ENCODE data around the gene GSDME. TPM values are rescaled to one million over a fixed set of nuclear protein-coding genes. Genes with fewer than 3 reads are reported as not detected.
"Not testable (repeated sequence)": the region's sequence is repeated elsewhere in the genome, so short reads cannot be mapped to it uniquely, and the experiment has no call there.

GSDME gene
- 9.6 and 10.4 TPM in 2 replicates for total RNA-seq

- peaks cover 2% of the 10 kb centered on the region for H3K36me3 Mint-ChIP-seq (ENCODE audit: low read depth)
- peaks cover 36% of the 10 kb centered on the region for H3K27me3 Mint-ChIP-seq
- H3K27ac Mint-ChIP-seq = peak within 1 kb of the TSS; percentile 84
- intact Hi-C loops (cut with micrococcal nuclease) = loop anchor here (2.0 to 10.0 kb wide), 6 partner anchors 29 to 1283 kb away; partner anchors contain the start of genes IGF2BP3 and OSBPL3
- H3K4me3 Mint-ChIP-seq = peak within 1 kb of the TSS; percentile 94
- DNase-seq = peak; percentile 86
- H3K9me3 Mint-ChIP-seq = peaks cover 3% of the 10 kb centered on the region
- H3K4me1 Mint-ChIP-seq = peaks cover 32% of the 10 kb centered on the region
Observed at GRCh38 chr7:24757353-24758275, at the start of gene GSDME. Gene GSDME, minus strand, starts transcription at chr7:24757464. Its CDS starts 7,690 bp downstream, at chr7:24749774.

DNA sequence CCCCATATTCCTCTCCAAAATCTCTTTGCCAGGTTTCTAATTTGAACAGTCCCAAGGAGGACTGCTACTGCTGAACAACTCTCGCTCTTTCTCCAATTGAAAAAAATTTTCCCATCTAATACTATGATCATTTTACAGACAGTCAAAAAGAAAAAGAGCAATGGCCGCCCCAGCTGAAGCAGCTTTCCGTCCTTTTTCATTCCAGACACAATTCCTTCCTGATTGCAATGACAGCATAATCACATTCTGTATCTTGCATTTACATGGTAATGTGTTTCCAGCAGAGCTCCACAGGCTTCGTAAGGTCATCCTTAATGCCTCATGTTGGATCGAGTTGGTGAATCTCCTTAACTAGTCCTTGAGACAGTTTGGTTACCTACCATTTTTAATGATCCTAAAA is 45.0 kb upstream of the GSDME start:
- peaks cover 68% of the 10 kb centered on the region for H3K36me3 Mint-ChIP-seq (ENCODE audit: low read depth)
- no peaks in the 10 kb centered on the region for H3K27me3 Mint-ChIP-seq
- no peak overlapping the region for H3K4me3 Mint-ChIP-seq
- H3K4me1 Mint-ChIP-seq = peaks cover 7% of the 10 kb centered on the region
- no peak overlapping the region for H3K27ac Mint-ChIP-seq
- no peaks in the 10 kb centered on the region for H3K9me3 Mint-ChIP-seq
- intact Hi-C loops (cut with micrococcal nuclease) = no loop called here
- no peak for DNase-seq

DNA sequence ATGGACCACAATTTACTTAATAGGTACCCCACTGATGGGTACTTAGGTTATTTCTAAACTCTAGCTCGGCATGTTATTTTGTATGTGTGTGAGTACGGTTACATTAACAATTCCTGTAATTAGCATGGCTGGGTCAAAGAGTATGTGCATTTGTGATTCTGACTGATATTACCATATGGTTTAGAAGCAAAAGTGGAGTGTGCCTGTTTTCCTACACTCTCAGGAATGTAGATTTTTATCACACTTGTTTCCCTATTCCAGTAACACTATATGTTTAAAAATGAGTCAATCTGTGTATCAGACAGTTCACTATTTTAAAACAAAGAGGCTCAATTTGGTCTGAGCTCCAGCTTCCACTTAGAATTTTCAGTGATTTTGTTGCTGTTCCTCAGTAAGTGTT is 44.6 kb upstream of the GSDME start:
- intact Hi-C loops (cut with micrococcal nuclease) = no loop called here
- Mint-ChIP-seq H3K36me3 (ENCODE audit: low read depth) (peaks cover 70% of the 10 kb centered on the region), H3K4me3 (no peak overlapping the region), H3K4me1 (peaks cover 7% of the 10 kb centered on the region), H3K9me3 (no peaks in the 10 kb centered on the region), H3K27ac (no peak overlapping the region), H3K27me3 (no peaks in the 10 kb centered on the region)
- DNase-seq = no peak

GRCh38 chr7:24800667-24801066 is 43.4 kb upstream of the GSDME start:
- DNase-seq = no peak
- H3K4me1 Mint-ChIP-seq = peaks cover 8% of the 10 kb centered on the region
- intact Hi-C loops (cut with micrococcal nuclease) = no loop called here
- no peaks in the 10 kb centered on the region for H3K9me3 Mint-ChIP-seq
- no peak overlapping the region for H3K4me3 Mint-ChIP-seq
- H3K27me3 Mint-ChIP-seq = no peaks in the 10 kb centered on the region
- peaks cover 71% of the 10 kb centered on the region for H3K36me3 Mint-ChIP-seq (ENCODE audit: low read depth)
- peak overlapping the region; percentile 39 for H3K27ac Mint-ChIP-seq

DNA sequence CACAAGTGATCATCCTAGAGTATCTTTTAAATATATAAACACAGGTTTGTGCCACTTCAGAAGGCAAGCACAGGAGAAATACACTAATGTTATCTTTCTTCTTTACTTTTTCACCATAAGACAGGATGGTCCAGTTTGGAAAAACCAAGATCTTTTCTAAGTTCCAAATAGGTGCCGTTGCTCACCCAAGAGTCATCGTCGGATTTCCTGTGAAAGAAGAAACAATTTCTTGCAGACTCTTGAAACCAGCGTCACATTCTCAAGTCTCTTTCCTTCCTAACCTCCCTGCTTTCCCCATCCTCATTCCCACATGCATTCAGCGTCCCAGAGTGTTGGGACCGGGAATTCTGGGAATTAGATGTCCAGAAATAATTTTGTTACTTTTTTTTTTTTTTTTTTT is 42.8 kb upstream of the GSDME start:
- Mint-ChIP-seq H3K9me3 (no peaks in the 10 kb centered on the region), H3K4me1 (peaks cover 9% of the 10 kb centered on the region), H3K27me3 (no peaks in the 10 kb centered on the region), H3K36me3 (ENCODE audit: low read depth) (peaks cover 76% of the 10 kb centered on the region), H3K27ac (no peak overlapping the region), H3K4me3 (no peak overlapping the region)
- intact Hi-C loops (cut with micrococcal nuclease) = no loop called here
- no peak for DNase-seq

DNA sequence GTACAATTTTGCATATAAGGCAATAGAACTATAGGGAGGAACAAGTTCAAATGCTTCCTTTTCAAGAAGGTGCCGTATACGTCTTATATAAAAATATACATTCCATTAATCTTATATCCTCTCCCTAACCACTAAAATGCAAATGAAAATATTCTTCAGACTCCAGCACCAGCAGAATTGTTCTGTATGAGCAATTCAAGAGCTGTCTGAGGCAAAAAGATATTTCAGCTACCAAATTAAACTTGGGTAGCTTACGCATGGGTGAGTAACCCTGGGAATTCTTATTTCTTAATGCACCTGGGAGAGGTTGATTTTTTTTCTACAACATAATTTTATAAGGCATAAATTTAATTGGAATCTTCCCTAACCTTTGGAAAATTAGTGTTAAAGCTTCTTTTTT is 42.2 kb upstream of the GSDME start:
- intact Hi-C loops (cut with micrococcal nuclease) = no loop called here
- H3K27ac Mint-ChIP-seq = no peak overlapping the region

GRCh38 chr7:24798261-24798660 is 41.0 kb upstream of the GSDME start:
- H3K4me1 Mint-ChIP-seq = peaks cover 18% of the 10 kb centered on the region
- H3K27ac Mint-ChIP-seq = no peak overlapping the region
- intact Hi-C loops (cut with micrococcal nuclease) = no loop called here
- DNase-seq = no peak
- H3K36me3 Mint-ChIP-seq (ENCODE audit: low read depth) = peaks cover 69% of the 10 kb centered on the region
- H3K4me3 Mint-ChIP-seq = no peak overlapping the region
- no peaks in the 10 kb centered on the region for H3K9me3 Mint-ChIP-seq
- H3K27me3 Mint-ChIP-seq = no peaks in the 10 kb centered on the region

More for the DNA sequence above, 42.2 kb upstream of the GSDME start:
- no peaks in the 10 kb centered on the region for H3K9me3 Mint-ChIP-seq
- DNase-seq = no peak
- H3K36me3 Mint-ChIP-seq (ENCODE audit: low read depth) = peaks cover 77% of the 10 kb centered on the region
- H3K4me1 Mint-ChIP-seq = peaks cover 12% of the 10 kb centered on the region
- no peaks in the 10 kb centered on the region for H3K27me3 Mint-ChIP-seq
- no peak overlapping the region for H3K4me3 Mint-ChIP-seq

DNA sequence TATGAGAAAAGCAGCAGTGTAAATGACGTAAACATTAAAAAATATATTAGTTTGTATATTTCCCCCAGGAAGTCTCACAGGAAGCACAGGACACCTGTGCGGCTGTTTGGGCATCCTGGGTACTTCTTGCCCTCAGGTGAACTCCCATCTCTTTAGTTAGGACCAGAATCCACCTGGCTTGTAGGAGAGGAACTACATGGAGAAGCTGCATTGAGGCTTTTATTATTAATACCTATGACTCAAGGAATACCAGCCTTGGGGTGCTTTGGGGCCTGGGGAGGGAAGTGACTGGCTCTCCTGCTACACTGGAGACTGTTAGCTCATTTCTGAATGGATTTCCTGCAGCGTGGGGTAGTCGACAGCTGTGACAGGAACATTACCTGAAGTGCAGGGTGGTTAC is 40.0 kb upstream of the GSDME start:
- Mint-ChIP-seq H3K27ac (no peak overlapping the region), H3K4me3 (no peak overlapping the region), H3K27me3 (no peaks in the 10 kb centered on the region), H3K9me3 (no peaks in the 10 kb centered on the region), H3K4me1 (peaks cover 18% of the 10 kb centered on the region), H3K36me3 (ENCODE audit: low read depth) (peaks cover 65% of the 10 kb centered on the region)
- DNase-seq = no peak
- intact Hi-C loops (cut with micrococcal nuclease) = no loop called here

GRCh38 chr7:24795407-24795767 is 38.1 kb upstream of the GSDME start:
- H3K4me1 Mint-ChIP-seq = peaks cover 11% of the 10 kb centered on the region
- intact Hi-C loops (cut with micrococcal nuclease) = no loop called here
- no peak for DNase-seq
- peaks cover 55% of the 10 kb centered on the region for H3K36me3 Mint-ChIP-seq (ENCODE audit: low read depth)
- H3K9me3 Mint-ChIP-seq = no peaks in the 10 kb centered on the region
- no peak overlapping the region for H3K27ac Mint-ChIP-seq
- H3K27me3 Mint-ChIP-seq = no peaks in the 10 kb centered on the region
- H3K4me3 Mint-ChIP-seq = no peak overlapping the region

DNA sequence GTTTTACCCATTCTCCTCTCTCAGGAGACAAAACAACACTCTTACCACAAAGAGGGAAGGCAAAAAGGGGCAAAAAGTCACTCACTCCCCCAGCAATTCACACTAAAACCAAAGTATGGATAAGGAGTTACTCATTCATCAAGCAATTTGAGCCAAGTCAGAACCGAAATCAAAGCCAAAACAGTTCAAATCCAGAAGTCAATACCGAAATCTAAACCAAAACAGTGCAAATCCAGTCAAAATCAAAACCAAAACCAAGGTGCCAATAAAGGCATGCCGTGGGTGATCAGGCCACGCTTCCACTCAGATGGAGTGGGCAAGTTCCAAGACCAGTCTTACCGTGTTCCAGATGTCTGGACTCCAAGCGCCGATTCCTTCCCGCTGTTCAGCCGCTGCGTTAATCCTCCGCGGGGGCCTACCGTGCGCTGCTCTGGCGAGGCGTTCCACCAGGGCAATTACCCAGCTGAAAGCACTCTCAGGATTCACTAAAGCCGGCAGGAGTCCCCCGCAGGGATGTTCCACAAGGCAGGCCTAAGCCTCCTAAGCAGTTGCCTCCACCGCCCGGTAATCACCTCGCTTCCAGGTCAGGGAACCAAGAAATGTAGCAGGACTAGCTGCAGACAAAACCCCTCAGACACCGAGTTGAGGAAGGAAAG is 37.6 kb upstream of the GSDME start:
- Mint-ChIP-seq H3K27ac (peak overlapping the region; percentile 6), H3K36me3 (ENCODE audit: low read depth) (peaks cover 54% of the 10 kb centered on the region)
- DNase-seq = not testable (repeated sequence)

DNA sequence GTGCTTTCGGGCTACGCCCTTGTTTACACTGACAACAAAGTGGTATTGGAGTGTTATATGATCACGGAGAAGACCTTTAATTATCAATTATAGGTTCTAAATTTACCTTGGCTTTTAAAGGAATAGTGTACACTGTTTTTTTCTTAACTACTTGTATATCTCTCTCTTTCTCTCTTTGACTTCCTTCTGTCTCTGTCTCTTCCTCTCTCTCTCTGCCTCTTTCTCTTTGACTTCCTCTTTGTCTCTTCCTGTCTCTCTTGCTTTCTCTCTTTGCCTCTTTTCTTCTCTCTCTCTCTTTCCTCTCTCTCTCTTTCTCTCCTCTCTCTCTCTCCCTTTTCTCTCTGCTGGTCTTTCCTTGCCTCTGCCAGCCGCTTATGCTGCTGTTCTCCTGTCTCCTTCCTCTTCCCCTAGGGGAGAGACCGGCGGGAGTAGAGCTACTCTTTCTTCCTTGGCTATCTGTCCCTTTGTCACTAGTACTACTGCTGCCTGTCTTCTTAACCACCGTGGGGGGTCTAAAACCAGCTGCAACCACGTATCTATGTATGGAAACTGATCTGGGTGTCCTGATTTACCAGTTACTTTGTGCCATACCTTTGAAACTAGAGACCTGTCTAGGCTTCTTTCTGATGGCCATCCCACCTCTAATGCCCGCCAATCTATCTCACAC is 36.9 kb upstream of the GSDME start:
- intact Hi-C loops (cut with micrococcal nuclease) = no loop called here
- Mint-ChIP-seq H3K4me1 (peaks cover 11% of the 10 kb centered on the region), H3K4me3 (no peak overlapping the region), H3K27ac (peak overlapping the region; percentile 30), H3K27me3 (no peaks in the 10 kb centered on the region), H3K9me3 (no peaks in the 10 kb centered on the region), H3K36me3 (ENCODE audit: low read depth) (peaks cover 54% of the 10 kb centered on the region)
- no peak for DNase-seq

More for the DNA sequence above, 37.6 kb upstream of the GSDME start:
- H3K4me3 Mint-ChIP-seq; H3K27me3 Mint-ChIP-seq; intact Hi-C loops (cut with micrococcal nuclease); H3K9me3 Mint-ChIP-seq: not testable (repeated sequence)
- H3K4me1 Mint-ChIP-seq = peaks cover 11% of the 10 kb centered on the region

DNA sequence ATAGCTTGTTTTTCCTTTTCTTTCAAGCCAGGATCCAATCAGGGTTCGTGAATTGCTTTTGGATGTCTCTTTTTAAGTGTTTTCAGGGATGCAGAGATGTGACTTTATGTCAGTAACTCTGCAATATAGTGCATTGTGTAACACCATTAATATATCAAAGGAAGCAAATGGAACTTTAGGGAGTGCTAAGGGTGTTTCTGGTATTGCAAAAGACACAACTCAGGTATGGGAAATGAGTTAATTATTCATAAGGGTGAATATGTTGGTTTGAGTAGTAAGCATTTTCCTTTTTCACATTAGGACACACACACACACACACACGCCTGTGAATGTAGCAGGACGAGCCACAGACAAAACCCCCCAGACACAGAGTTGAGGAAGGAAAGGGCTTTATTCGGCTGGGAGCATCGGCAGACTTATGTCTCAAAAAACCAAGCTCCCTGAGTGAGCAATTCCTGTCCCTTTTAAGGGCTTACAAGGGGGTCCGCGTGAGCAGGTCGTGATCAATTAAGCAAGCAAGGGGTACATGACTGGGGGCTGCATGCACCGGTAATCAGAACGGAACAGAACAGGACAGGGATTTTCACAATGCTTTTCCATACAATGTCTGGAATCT is 31.8 kb upstream of the GSDME start:
- intact Hi-C loops (cut with micrococcal nuclease) = no loop called here
- Mint-ChIP-seq H3K36me3 (ENCODE audit: low read depth) (peaks cover 27% of the 10 kb centered on the region), H3K27me3 (no peaks in the 10 kb centered on the region), H3K9me3 (peaks cover 2% of the 10 kb centered on the region), H3K27ac (no peak overlapping the region), H3K4me3 (no peak overlapping the region), H3K4me1 (peaks cover 13% of the 10 kb centered on the region)
- no peak for DNase-seq

DNA sequence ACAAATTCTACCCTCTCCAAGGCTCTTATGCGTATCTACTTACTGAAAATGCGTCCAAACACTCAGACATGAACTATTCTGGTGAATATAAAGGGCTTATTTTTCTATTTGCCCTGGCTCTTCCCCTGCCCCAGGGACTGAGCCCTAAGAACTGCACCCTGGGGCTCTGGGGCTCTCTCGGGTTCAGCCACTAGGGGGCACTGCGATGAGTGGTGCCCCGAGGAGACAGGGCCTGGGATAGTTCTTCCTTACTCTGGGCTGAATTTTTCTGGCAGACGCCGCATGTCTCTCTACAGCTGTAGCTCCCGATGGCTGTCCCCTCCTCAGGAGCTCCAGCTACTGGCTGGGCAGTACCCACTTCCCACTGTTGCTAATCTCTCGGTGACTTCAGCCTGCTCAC is 30.8 kb upstream of the GSDME start:
- Mint-ChIP-seq H3K27ac (no peak overlapping the region), H3K27me3 (no peaks in the 10 kb centered on the region), H3K9me3 (peaks cover 11% of the 10 kb centered on the region), H3K36me3 (ENCODE audit: low read depth) (peaks cover 35% of the 10 kb centered on the region), H3K4me3 (no peak overlapping the region), H3K4me1 (peaks cover 13% of the 10 kb centered on the region)
- no peak for DNase-seq
- intact Hi-C loops (cut with micrococcal nuclease) = no loop called here
